GM23338 (cell line): ENCODE results near the gene GRP.

ENCODE experiments used
- CREB1 ChIP-seq: fragments of 250-450 bp; sonication (Bioruptor Pico); IDR thresholded peaks from 2 replicates; pipeline ENCODE4 v1.5.0; 2020; ENCODE audit warnings: low read depth, mild to moderate bottlenecking, moderate library complexity
- EZH2 ChIP-seq: fragments of 200-600 bp; sonication (generic); IDR thresholded peaks from one replicate; pipeline ENCODE4 v1.8.0; 2017; ENCODE audit warnings: antibody characterized with exemption, mild to moderate bottlenecking, low read depth; ENCODE audit not compliant: unreplicated experiment
- EZH2phosphoT487 ChIP-seq: fragments of 200-600 bp; sonication (generic); IDR thresholded peaks from one replicate; pipeline ENCODE4 v1.8.1; 2018; ENCODE audit warnings: antibody characterized with exemption; ENCODE audit not compliant: unreplicated experiment
- JUNB ChIP-seq: IDR thresholded peaks from one replicate; pipeline ENCODE4 v1.6.1; 2016; ENCODE audit warnings: antibody characterized with exemption; ENCODE audit not compliant: unreplicated experiment
- NANOG ChIP-seq: IDR thresholded peaks from 2 replicates; pipeline ENCODE4 v1.6.1; 2016; ENCODE audit warnings: antibody characterized with exemption, borderline replicate concordance
- POLR2AphosphoS5 ChIP-seq: IDR thresholded peaks from 2 replicates; pipeline ENCODE4 v1.6.1; 2016; ENCODE audit warnings: antibody characterized with exemption, low read depth
- ZNF331 ChIP-seq: fragments of 250-450 bp; sonication (Bioruptor Pico); IDR thresholded peaks from 2 replicates; pipeline ENCODE4 v1.5.0; 2020; ENCODE audit warnings: low read depth, mild to moderate bottlenecking, moderate library complexity
- TF ChIP-seq, protein P1 (sequence below), 2 experiments: fragments of 200-600 bp in 1 of 2; sonication (generic) in 1 of 2; conservative IDR thresholded peaks; 2 replicates each; pipeline versions ENCODE4 v1.5.1 to v1.6.1; 2016 to 2017; ENCODE audit warnings: antibody characterized with exemption in 2 of 2, low read depth in 2 of 2, mild to moderate bottlenecking in 2 of 2, moderate library complexity in 1 of 2
- TF ChIP-seq, protein P2 (sequence below): IDR thresholded peaks from one replicate; pipeline ENCODE4 v1.6.1; 2018; ENCODE audit warnings: antibody characterized with exemption; ENCODE audit not compliant: unreplicated experiment

DNA sequence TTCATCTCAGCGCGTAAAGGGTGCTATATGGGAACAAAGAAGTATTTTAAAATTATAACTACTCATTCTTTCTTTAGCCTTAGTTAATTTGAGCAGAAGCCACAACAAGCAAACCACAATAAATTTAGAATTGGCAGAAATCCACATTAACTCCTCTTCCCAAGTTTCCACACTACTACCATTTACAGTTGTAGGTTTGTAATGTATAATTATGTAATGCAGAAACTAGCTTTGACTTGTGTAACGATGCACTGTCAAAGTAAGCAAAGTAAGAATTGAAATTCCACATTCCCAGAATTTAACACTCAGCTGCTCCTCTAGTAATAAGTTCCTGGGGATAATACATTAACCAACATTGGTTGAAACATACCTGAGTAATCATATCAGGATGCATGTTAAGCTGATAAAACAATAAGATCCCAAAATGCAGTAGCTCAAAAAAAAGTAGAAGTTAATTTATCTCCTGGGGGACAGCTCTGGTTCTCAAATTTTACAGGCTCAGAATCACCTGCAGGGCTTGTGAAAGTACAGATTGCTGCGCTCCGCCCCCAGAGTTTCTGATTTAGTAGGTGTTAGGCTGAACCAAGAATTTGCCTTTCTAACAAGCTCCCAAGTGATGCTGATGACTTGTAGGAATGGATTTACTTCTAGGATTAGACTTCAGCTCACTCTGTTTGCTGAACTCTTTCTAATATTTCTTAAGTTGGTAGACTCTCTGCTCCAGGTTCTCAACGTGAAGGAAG lies 9.9 kb downstream of the GRP start:
- TF ChIP-seq, protein P1, sequence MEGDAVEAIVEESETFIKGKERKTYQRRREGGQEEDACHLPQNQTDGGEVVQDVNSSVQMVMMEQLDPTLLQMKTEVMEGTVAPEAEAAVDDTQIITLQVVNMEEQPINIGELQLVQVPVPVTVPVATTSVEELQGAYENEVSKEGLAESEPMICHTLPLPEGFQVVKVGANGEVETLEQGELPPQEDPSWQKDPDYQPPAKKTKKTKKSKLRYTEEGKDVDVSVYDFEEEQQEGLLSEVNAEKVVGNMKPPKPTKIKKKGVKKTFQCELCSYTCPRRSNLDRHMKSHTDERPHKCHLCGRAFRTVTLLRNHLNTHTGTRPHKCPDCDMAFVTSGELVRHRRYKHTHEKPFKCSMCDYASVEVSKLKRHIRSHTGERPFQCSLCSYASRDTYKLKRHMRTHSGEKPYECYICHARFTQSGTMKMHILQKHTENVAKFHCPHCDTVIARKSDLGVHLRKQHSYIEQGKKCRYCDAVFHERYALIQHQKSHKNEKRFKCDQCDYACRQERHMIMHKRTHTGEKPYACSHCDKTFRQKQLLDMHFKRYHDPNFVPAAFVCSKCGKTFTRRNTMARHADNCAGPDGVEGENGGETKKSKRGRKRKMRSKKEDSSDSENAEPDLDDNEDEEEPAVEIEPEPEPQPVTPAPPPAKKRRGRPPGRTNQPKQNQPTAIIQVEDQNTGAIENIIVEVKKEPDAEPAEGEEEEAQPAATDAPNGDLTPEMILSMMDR (conservative IDR thresholded peaks at IDR 0.05; ENCODE audit: low read depth in 2 of 2): no peak
- TF ChIP-seq EZH2 (no peak), ZNF331 (no peak), POLR2AphosphoS5 (no peak), JUNB (no peak), EZH2phosphoT487 (no peak), CREB1 (CRISPR knock-in tag) (no peak), NANOG (no peak)
- TF ChIP-seq, protein P2, sequence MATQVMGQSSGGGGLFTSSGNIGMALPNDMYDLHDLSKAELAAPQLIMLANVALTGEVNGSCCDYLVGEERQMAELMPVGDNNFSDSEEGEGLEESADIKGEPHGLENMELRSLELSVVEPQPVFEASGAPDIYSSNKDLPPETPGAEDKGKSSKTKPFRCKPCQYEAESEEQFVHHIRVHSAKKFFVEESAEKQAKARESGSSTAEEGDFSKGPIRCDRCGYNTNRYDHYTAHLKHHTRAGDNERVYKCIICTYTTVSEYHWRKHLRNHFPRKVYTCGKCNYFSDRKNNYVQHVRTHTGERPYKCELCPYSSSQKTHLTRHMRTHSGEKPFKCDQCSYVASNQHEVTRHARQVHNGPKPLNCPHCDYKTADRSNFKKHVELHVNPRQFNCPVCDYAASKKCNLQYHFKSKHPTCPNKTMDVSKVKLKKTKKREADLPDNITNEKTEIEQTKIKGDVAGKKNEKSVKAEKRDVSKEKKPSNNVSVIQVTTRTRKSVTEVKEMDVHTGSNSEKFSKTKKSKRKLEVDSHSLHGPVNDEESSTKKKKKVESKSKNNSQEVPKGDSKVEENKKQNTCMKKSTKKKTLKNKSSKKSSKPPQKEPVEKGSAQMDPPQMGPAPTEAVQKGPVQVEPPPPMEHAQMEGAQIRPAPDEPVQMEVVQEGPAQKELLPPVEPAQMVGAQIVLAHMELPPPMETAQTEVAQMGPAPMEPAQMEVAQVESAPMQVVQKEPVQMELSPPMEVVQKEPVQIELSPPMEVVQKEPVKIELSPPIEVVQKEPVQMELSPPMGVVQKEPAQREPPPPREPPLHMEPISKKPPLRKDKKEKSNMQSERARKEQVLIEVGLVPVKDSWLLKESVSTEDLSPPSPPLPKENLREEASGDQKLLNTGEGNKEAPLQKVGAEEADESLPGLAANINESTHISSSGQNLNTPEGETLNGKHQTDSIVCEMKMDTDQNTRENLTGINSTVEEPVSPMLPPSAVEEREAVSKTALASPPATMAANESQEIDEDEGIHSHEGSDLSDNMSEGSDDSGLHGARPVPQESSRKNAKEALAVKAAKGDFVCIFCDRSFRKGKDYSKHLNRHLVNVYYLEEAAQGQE: no peak
